ENCODE measurements around the gene CDK18. TPM values are rescaled to one million over a fixed set of nuclear protein-coding genes. Genes with fewer than 3 reads are reported as not detected.
"Not testable (repeated sequence)": the region's sequence is repeated elsewhere in the genome, so short reads cannot be mapped to it uniquely, and the experiment has no call there.

CDK18 gene
- total RNA-seq, 1 experiment from 2014 or later, result 9.2 TPM

- POLR2A ChIA-PET (ENCODE audit: low non-redundant PET), result no interaction called here
- H3K36me3 ChIP-seq (ENCODE audit: insufficient read depth, low read length, poor library complexity, severe bottlenecking), result no peaks in the 10 kb centered on the region
- H3K27ac ChIP-seq (ENCODE audit: low read depth, low read length, poor library complexity, severe bottlenecking), result no peak overlapping the region
- intact Hi-C loops (cut with micrococcal nuclease; ENCODE audit: unreplicated experiment), result no loop called here
- no TSS peak for BruUV-seq (replicated peaks)
- no peak for DNase-seq (ENCODE audit: low spot score)
- no peak overlapping the region for H3K4me3 ChIP-seq (ENCODE audit: low read depth, low read length, poor library complexity, severe bottlenecking)
- H3K9me3 ChIP-seq (ENCODE audit: low read depth, low read length, poor library complexity, severe bottlenecking), result peaks cover 11% of the 10 kb centered on the region
- no peak for TF ChIP-seq EZH2 (IDR thresholded peaks at IDR 0.05; ENCODE audit: borderline replicate concordance, low read depth, low read length, poor library complexity, severe bottlenecking)
- no peaks in the 10 kb centered on the region for H3K27me3 ChIP-seq (replicated peaks; ENCODE audit: insufficient read depth, low read depth, low read length, poor library complexity)
- CTCF ChIA-PET, result no interaction called here
- peaks cover 6% of the 10 kb centered on the region for H3K4me1 ChIP-seq (ENCODE audit: insufficient read depth, low read length, poor library complexity, severe bottlenecking)
Measured at GRCh38 chr1:205476648-205477047, 27.8 kb upstream of the CDK18 start.

- POLR2A ChIA-PET (ENCODE audit: low non-redundant PET), result no interaction called here
- BruUV-seq (replicated peaks), result no TSS peak
- DNase-seq (ENCODE audit: low spot score), result no peak
- TF ChIP-seq EZH2 (IDR thresholded peaks at IDR 0.05; ENCODE audit: borderline replicate concordance, low read depth, low read length, poor library complexity, severe bottlenecking) (no peak), CTCF (conservative IDR thresholded peaks at IDR 0.05; ENCODE audit: low read depth, low read length) (no peak)
- CTCF ChIA-PET, result no interaction called here
- Histone ChIP-seq H3K27ac (ENCODE audit: low read depth, low read length, poor library complexity, severe bottlenecking) (no peak overlapping the region), H3K4me1 (ENCODE audit: insufficient read depth, low read length, poor library complexity, severe bottlenecking) (peaks cover 6% of the 10 kb centered on the region), H3K9me3 (ENCODE audit: low read depth, low read length, poor library complexity, severe bottlenecking) (peaks cover 11% of the 10 kb centered on the region), H3K27me3 (replicated peaks; ENCODE audit: insufficient read depth, low read depth, low read length, poor library complexity) (no peaks in the 10 kb centered on the region), H3K4me3 (ENCODE audit: low read depth, low read length, poor library complexity, severe bottlenecking) (no peak overlapping the region), H3K36me3 (ENCODE audit: insufficient read depth, low read length, poor library complexity, severe bottlenecking) (no peaks in the 10 kb centered on the region)
- intact Hi-C loops (cut with micrococcal nuclease; ENCODE audit: unreplicated experiment), result no loop called here
Measured at GRCh38 chr1:205477121-205477758, 27.2 kb upstream of the CDK18 start.

- POLR2A ChIA-PET (ENCODE audit: low non-redundant PET), result no interaction called here
Measured at GRCh38 chr1:205477759-205478247, 26.7 kb upstream of the CDK18 start.

GRCh38 chr1:205478985-205479384 lies 25.5 kb upstream of the CDK18 start:
- H3K27me3 ChIP-seq (replicated peaks; ENCODE audit: insufficient read depth, low read depth, low read length, poor library complexity); DNase-seq (ENCODE audit: low spot score); H3K36me3 ChIP-seq (ENCODE audit: insufficient read depth, low read length, poor library complexity, severe bottlenecking); POLR2A ChIA-PET (ENCODE audit: low non-redundant PET); H3K4me1 ChIP-seq (ENCODE audit: insufficient read depth, low read length, poor library complexity, severe bottlenecking); H3K27ac ChIP-seq (ENCODE audit: low read depth, low read length, poor library complexity, severe bottlenecking); intact Hi-C loops (cut with micrococcal nuclease; ENCODE audit: unreplicated experiment); H3K4me3 ChIP-seq (ENCODE audit: low read depth, low read length, poor library complexity, severe bottlenecking); BruUV-seq (replicated peaks): not testable (repeated sequence)
- peaks cover 11% of the 10 kb centered on the region for H3K9me3 ChIP-seq (ENCODE audit: low read depth, low read length, poor library complexity, severe bottlenecking)
- CTCF ChIA-PET, result interaction anchor here (1.1 kb wide), 1 partner anchor 46 kb away, joined by 3 read pairs; no protein-coding TSS in a partner anchor

More at GRCh38 chr1:205477759-205478247, 26.7 kb upstream of the CDK18 start:
- H3K27me3 ChIP-seq (replicated peaks; ENCODE audit: insufficient read depth, low read depth, low read length, poor library complexity), result no peaks in the 10 kb centered on the region
- peak; percentile 49 for DNase-seq (ENCODE audit: low spot score)
- peaks cover under 1% of the 10 kb centered on the region for H3K4me1 ChIP-seq (ENCODE audit: insufficient read depth, low read length, poor library complexity, severe bottlenecking)
- intact Hi-C loops (cut with micrococcal nuclease; ENCODE audit: unreplicated experiment), result no loop called here
- no TSS peak for BruUV-seq (replicated peaks)
- no peak overlapping the region for H3K4me3 ChIP-seq (ENCODE audit: low read depth, low read length, poor library complexity, severe bottlenecking)
- no peaks in the 10 kb centered on the region for H3K36me3 ChIP-seq (ENCODE audit: insufficient read depth, low read length, poor library complexity, severe bottlenecking)
- TF ChIP-seq EZH2 (IDR thresholded peaks at IDR 0.05; ENCODE audit: borderline replicate concordance, low read depth, low read length, poor library complexity, severe bottlenecking) (no peak), CTCF (conservative IDR thresholded peaks at IDR 0.05; ENCODE audit: low read depth, low read length) (no peak)
- no peak overlapping the region for H3K27ac ChIP-seq (ENCODE audit: low read depth, low read length, poor library complexity, severe bottlenecking)
- peaks cover 11% of the 10 kb centered on the region for H3K9me3 ChIP-seq (ENCODE audit: low read depth, low read length, poor library complexity, severe bottlenecking)
- CTCF ChIA-PET, result interaction anchor here (1.1 kb wide), 1 partner anchor 47 kb away, joined by 3 read pairs; no protein-coding TSS in a partner anchor
